ENCODE data around the gene NCAM1. TPM values are rescaled to one million over a fixed set of nuclear protein-coding genes. Genes with fewer than 3 reads are reported as not detected.

Gene NCAM1
- polyA plus RNA-seq, 2 of the 4 experiments (the other 2 are of a cell fraction) = 0.01 to 0.12 TPM

DNA sequence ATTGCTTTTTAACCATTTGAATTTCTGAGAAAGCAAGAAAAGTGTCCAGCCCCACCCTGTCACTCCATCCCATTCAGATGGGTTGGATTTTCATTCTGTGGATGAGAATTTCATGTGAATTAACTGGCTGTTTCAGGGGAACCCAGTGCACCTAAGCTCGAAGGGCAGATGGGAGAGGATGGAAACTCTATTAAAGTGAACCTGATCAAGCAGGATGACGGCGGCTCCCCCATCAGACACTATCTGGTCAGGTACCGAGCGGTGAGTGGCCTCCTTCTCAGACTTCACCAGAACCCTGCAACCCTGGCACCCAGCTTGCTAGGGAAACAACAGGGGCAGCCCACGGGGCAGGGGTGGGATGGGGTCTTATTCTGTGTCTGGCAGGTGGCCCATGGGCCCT lies 294.5 kb downstream of the NCAM1 start:
- POLR2A ChIA-PET = no interaction called here
- Histone ChIP-seq H3K4me1 (no peaks in the 10 kb centered on the region), H3K4me3 (no peak overlapping the region), H3K27ac (no peak overlapping the region), H3K4me2 (no peak overlapping the region), H3K9me3 (no peaks in the 10 kb centered on the region)
- no peak for DNase-seq (ENCODE audit: low read depth in 1 of 2, low spot score in 1 of 2)
- no peak for ATAC-seq
- 65% methylated on average over 5 of the region's 6 CpGs for WGBS (ENCODE audit: missing lambda C conversion rate)
- TF ChIP-seq EP300 (IDR thresholded peaks at IDR 0.05) = no peak
- TF ChIP-seq, protein P1, sequence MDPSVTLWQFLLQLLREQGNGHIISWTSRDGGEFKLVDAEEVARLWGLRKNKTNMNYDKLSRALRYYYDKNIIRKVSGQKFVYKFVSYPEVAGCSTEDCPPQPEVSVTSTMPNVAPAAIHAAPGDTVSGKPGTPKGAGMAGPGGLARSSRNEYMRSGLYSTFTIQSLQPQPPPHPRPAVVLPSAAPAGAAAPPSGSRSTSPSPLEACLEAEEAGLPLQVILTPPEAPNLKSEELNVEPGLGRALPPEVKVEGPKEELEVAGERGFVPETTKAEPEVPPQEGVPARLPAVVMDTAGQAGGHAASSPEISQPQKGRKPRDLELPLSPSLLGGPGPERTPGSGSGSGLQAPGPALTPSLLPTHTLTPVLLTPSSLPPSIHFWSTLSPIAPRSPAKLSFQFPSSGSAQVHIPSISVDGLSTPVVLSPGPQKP (IDR thresholded peaks at IDR 0.05; ENCODE audit: low read depth, low read length) = no peak
- TF ChIP-seq SREBF2 (IDR thresholded peaks at IDR 0.05) = no peak
- TF ChIP-seq POLR2AphosphoS2 (conservative IDR thresholded peaks at IDR 0.05; ENCODE audit: low read length) = no peak
- no peak for TF ChIP-seq KDM5A (IDR thresholded peaks at IDR 0.05)
- TF ChIP-seq, protein P2, sequence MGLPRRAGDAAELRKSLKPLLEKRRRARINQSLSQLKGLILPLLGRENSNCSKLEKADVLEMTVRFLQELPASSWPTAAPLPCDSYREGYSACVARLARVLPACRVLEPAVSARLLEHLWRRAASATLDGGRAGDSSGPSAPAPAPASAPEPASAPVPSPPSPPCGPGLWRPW (IDR thresholded peaks at IDR 0.05) = no peak
- TF ChIP-seq, protein P3, sequence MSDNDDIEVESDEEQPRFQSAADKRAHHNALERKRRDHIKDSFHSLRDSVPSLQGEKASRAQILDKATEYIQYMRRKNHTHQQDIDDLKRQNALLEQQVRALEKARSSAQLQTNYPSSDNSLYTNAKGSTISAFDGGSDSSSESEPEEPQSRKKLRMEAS (IDR thresholded peaks at IDR 0.05) = no peak
- TF ChIP-seq HDAC2 (IDR thresholded peaks at IDR 0.05) = no peak
- TF ChIP-seq CBX8 (IDR thresholded peaks at IDR 0.05) = no peak
- no peak for FAIRE-seq
- CTCF ChIA-PET = no interaction called here

DNA sequence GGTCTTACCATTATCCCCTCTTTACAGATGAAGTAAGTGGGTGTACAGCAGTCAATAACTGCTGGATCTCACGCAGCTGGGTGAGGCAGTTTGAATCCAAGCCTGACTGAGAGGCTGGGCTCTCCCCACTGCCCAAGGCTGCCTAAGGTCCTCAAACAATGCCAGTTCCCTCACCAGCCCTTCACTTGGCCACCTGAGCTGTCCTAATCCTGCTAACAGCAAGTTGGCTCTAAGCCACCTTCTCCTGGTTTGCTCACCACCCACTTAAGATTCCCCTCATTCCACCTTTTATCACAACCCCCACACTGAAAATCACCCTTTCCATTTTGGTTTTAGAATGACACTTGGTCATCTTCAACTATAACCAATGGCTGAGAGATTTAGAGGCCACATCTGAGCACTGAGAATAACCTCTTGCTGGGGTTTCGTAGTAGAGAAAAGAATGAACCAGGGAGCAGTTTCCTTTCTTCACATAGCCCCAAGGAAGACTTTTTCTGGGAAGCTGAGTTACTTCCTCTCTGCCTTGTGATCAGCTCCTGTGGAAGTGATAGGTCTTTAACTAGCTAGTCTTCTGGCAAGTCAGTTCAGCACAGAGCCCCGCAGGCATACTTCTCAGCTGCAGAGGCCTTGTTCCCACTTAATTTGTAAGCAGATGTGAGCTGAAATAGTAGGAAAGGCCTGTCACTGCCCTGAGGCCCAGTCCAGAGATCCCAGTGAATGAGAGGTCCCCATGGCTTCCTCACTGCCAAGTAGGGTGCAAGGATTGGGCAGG lies 295.4 kb downstream of the NCAM1 start:
- DNase-seq (ENCODE audit: low read depth in 1 of 2, low spot score in 1 of 2) (no peak), ATAC-seq (no peak), FAIRE-seq (no peak)
- Histone ChIP-seq H3K4me1 (no peaks in the 10 kb centered on the region), H3K4me2 (no peak overlapping the region), H3K27ac (no peak overlapping the region), H3K9me3 (no peaks in the 10 kb centered on the region), H3K4me3 (no peak overlapping the region)
- WGBS (ENCODE audit: missing lambda C conversion rate) = 43% methylated on average over 2 of the region's 3 CpGs
- ChIA-PET CTCF (no interaction called here), POLR2A (no interaction called here)
- TF ChIP-seq FOSL2 (IDR thresholded peaks at IDR 0.05) (no peak), FOSL2 (CRISPR knock-in tag; IDR thresholded peaks at IDR 0.05) (no peak), EHF (CRISPR knock-in tag; IDR thresholded peaks at IDR 0.05) (no peak), MAFK (IDR thresholded peaks at IDR 0.05; ENCODE audit: partially characterized antibody) (no peak), CHD4 (IDR thresholded peaks at IDR 0.05; ENCODE audit: borderline replicate concordance) (no peak), POLR2A (IDR thresholded peaks at IDR 0.05; ENCODE audit: low read length) (no peak), POLR2AphosphoS2 (conservative IDR thresholded peaks at IDR 0.05; ENCODE audit: low read length) (no peak), ZFP36 (IDR thresholded peaks at IDR 0.05; ENCODE audit: borderline replicate concordance, partially characterized antibody) (no peak), HOXA7 (CRISPR knock-in tag; IDR thresholded peaks at IDR 0.05) (no peak), CBX2 (IDR thresholded peaks at IDR 0.05; ENCODE audit: borderline replicate concordance, low read depth) (no peak), CBX8 (IDR thresholded peaks at IDR 0.05) (no peak), ZNF302 (CRISPR knock-in tag; IDR thresholded peaks at IDR 0.05) (no peak), HDAC2 (IDR thresholded peaks at IDR 0.05) (no peak), ESRRA (IDR thresholded peaks at IDR 0.05; ENCODE audit: borderline replicate concordance, low read length) (no peak), HEYL (CRISPR knock-in tag; IDR thresholded peaks at IDR 0.05) (no peak), RNF2 (IDR thresholded peaks at IDR 0.05; ENCODE audit: borderline replicate concordance, low read depth) (no peak), RFX5 (IDR thresholded peaks at IDR 0.05) (no peak)
- TF ChIP-seq, protein P2 (IDR thresholded peaks at IDR 0.05) = no peak
- TF ChIP-seq, protein P4, sequence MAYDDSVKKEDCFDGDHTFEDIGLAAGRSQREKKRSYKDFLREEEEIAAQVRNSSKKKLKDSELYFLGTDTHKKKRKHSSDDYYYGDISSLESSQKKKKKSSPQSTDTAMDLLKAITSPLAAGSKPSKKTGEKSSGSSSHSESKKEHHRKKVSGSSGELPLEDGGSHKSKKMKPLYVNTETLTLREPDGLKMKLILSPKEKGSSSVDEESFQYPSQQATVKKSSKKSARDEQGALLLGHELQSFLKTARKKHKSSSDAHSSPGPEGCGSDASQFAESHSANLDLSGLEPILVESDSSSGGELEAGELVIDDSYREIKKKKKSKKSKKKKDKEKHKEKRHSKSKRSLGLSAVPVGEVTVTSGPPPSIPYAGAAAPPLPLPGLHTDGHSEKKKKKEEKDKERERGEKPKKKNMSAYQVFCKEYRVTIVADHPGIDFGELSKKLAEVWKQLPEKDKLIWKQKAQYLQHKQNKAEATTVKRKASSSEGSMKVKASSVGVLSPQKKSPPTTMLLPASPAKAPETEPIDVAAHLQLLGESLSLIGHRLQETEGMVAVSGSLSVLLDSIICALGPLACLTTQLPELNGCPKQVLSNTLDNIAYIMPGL (CRISPR knock-in tag; IDR thresholded peaks at IDR 0.05; ENCODE audit: borderline replicate concordance) = no peak
- TF ChIP-seq, protein P5, sequence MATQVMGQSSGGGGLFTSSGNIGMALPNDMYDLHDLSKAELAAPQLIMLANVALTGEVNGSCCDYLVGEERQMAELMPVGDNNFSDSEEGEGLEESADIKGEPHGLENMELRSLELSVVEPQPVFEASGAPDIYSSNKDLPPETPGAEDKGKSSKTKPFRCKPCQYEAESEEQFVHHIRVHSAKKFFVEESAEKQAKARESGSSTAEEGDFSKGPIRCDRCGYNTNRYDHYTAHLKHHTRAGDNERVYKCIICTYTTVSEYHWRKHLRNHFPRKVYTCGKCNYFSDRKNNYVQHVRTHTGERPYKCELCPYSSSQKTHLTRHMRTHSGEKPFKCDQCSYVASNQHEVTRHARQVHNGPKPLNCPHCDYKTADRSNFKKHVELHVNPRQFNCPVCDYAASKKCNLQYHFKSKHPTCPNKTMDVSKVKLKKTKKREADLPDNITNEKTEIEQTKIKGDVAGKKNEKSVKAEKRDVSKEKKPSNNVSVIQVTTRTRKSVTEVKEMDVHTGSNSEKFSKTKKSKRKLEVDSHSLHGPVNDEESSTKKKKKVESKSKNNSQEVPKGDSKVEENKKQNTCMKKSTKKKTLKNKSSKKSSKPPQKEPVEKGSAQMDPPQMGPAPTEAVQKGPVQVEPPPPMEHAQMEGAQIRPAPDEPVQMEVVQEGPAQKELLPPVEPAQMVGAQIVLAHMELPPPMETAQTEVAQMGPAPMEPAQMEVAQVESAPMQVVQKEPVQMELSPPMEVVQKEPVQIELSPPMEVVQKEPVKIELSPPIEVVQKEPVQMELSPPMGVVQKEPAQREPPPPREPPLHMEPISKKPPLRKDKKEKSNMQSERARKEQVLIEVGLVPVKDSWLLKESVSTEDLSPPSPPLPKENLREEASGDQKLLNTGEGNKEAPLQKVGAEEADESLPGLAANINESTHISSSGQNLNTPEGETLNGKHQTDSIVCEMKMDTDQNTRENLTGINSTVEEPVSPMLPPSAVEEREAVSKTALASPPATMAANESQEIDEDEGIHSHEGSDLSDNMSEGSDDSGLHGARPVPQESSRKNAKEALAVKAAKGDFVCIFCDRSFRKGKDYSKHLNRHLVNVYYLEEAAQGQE (IDR thresholded peaks at IDR 0.05) = no peak

All from A549 (cell line).